GM06990 (cell line): ENCODE measurements around the gene EXPH5.
"Not testable (repeated sequence)": the region's sequence is repeated elsewhere in the genome, so short reads cannot be mapped to it uniquely, and the experiment has no call there.

Experiments
- DNase-seq: peaks from one replicate; pipeline ENCODE4 v3.0.0-alpha.2; 2011; ENCODE audit not compliant: insufficient read length; ENCODE audit errors: extremely low read depth
- H3K27me3 ChIP-seq: replicated peaks from 2 replicates; pipeline ENCODE4 v1.6.0; 2011; ENCODE audit warnings: low read length; ENCODE audit not compliant: control insufficient read depth, insufficient read depth
- H3K36me3 ChIP-seq: 2 replicates; pipeline ENCODE4 v1.5.1; 2011; ENCODE audit warnings: low read length; ENCODE audit not compliant: control insufficient read depth, insufficient read depth
- H3K4me3 ChIP-seq: replicated peaks from 2 replicates; pipeline ENCODE4 v1.5.1; 2011; ENCODE audit warnings: low read depth, mild to moderate bottlenecking, control low read depth, low read length
- CTCF ChIP-seq: IDR thresholded peaks from 2 replicates; pipeline ENCODE4 v1.5.1; 2011; ENCODE audit warnings: low read length, control low read depth, mild to moderate bottlenecking, inconsistent platforms; ENCODE audit not compliant: insufficient read depth, poor library complexity, severe bottlenecking

Gene EXPH5

GRCh38 chr11:108614086-108614485 is 20.5 kb upstream of the EXPH5 start:
- Histone ChIP-seq H3K4me3 (no peak overlapping the region), H3K36me3 (no peaks in the 10 kb centered on the region), H3K27me3 (no peaks in the 10 kb centered on the region)
- TF ChIP-seq CTCF: no peak
- no peak for DNase-seq

- no peak for TF ChIP-seq CTCF
- Histone ChIP-seq H3K4me3 (no peak overlapping the region), H3K27me3 (no peaks in the 10 kb centered on the region), H3K36me3 (no peaks in the 10 kb centered on the region)
- DNase-seq: no peak
Measured at GRCh38 chr11:108609682-108610081, 16.1 kb upstream of the EXPH5 start.

- Histone ChIP-seq H3K27me3 (no peaks in the 10 kb centered on the region), H3K36me3 (no peaks in the 10 kb centered on the region), H3K4me3 (no peak overlapping the region)
- TF ChIP-seq CTCF: no peak
- no peak for DNase-seq
Measured at GRCh38 chr11:108608548-108608947, 15.0 kb upstream of the EXPH5 start.

- no peak for TF ChIP-seq CTCF
- H3K36me3 ChIP-seq: no peaks in the 10 kb centered on the region
- DNase-seq: no peak
Measured at GRCh38 chr11:108606495-108607160, 13.1 kb upstream of the EXPH5 start.

GRCh38 chr11:108606070-108606469 is 12.5 kb upstream of the EXPH5 start:
- H3K36me3 ChIP-seq: no peaks in the 10 kb centered on the region
- DNase-seq: no peak
- no peak overlapping the region for H3K4me3 ChIP-seq
- TF ChIP-seq CTCF: no peak
- H3K27me3 ChIP-seq: no peaks in the 10 kb centered on the region

More at GRCh38 chr11:108606495-108607160, 13.1 kb upstream of the EXPH5 start:
- H3K27me3 ChIP-seq: no peaks in the 10 kb centered on the region
- H3K4me3 ChIP-seq: no peak overlapping the region

GRCh38 chr11:108602818-108603217 is 9.2 kb upstream of the EXPH5 start:
- H3K36me3 ChIP-seq, H3K4me3 ChIP-seq, DNase-seq, H3K27me3 ChIP-seq: not testable (repeated sequence)
